Liver (tissue), 9 donors: ENCODE data around the gene DGKE. TPM values are rescaled to one million over a fixed set of nuclear protein-coding genes. Genes with fewer than 3 reads are reported as not detected.

Source experiments
- DNase-seq: peaks from one replicate; pipeline ENCODE4 v3.0.0-alpha.2; 2017; ENCODE audit warnings: low spot score
- H3K27ac ChIP-seq, 2 donors: one replicate each; pipeline ENCODE4 v1.7.0; 2013; ENCODE audit warnings: inconsistent platforms in 2 of 2, low read length in 2 of 2, control low read depth in 1 of 2, low read depth in 1 of 2, mild to moderate bottlenecking in 1 of 2
- H3K27me3 ChIP-seq, 4 donors: one replicate each; pipeline versions ENCODE4 v1.6.1 to v1.7.0; 2013; ENCODE audit warnings: low read length in 3 of 4, inconsistent platforms in 1 of 4, mild to moderate bottlenecking in 1 of 4, moderate library complexity in 1 of 4; ENCODE audit not compliant: control insufficient read depth in 4 of 4, insufficient read depth in 4 of 4
- H3K36me3 ChIP-seq, 4 donors: one replicate each; pipeline versions ENCODE4 v1.6.1 to v1.7.0; 2013; ENCODE audit warnings: low read length in 3 of 4, mild to moderate bottlenecking in 3 of 4, low read depth in 1 of 4, moderate library complexity in 1 of 4; ENCODE audit not compliant: control insufficient read depth in 4 of 4, insufficient read depth in 3 of 4
- H3K4me1 ChIP-seq, 4 donors: one replicate each; pipeline versions ENCODE4 v1.6.1 to v1.7.0; 2013; ENCODE audit warnings: low read length in 3 of 4, mild to moderate bottlenecking in 3 of 4, moderate library complexity in 1 of 4; ENCODE audit not compliant: control insufficient read depth in 4 of 4, insufficient read depth in 4 of 4
- H3K4me3 ChIP-seq, 3 donors: one replicate each; pipeline versions ENCODE4 v1.6.1 to v1.7.0; 2013; ENCODE audit warnings: low read length in 3 of 3, control low read depth in 1 of 3, low read depth in 1 of 3, mild to moderate bottlenecking in 1 of 3
- H3K9ac ChIP-seq, 2 donors: one replicate each; pipeline ENCODE4 v1.7.0; 2013; ENCODE audit warnings: low read length in 2 of 2, mild to moderate bottlenecking in 2 of 2, moderate library complexity in 2 of 2, control low read depth in 1 of 2, low read depth in 1 of 2
- H3K9me3 ChIP-seq, 4 donors: one replicate each; pipeline versions ENCODE4 v1.6.1 to v1.7.0; 2013; ENCODE audit warnings: low read length in 3 of 4; ENCODE audit not compliant: control insufficient read depth in 4 of 4
- EGR1 ChIP-seq, 2 donors: IDR thresholded peaks; 2 replicates each; pipeline ENCODE4 v1.6.1; 2016 to 2018; ENCODE audit warnings: antibody characterized with exemption in 2 of 2, low read depth in 2 of 2
- FOXA1 ChIP-seq: IDR thresholded peaks from 2 replicates; pipeline ENCODE4 v1.6.1; 2016; ENCODE audit warnings: antibody characterized with exemption
- FOXA2 ChIP-seq: IDR thresholded peaks from 2 replicates; pipeline ENCODE4 v1.6.1; 2016; ENCODE audit warnings: antibody characterized with exemption
- GABPA ChIP-seq, 2 donors: IDR thresholded peaks in 1 of 2; conservative IDR thresholded peaks in 1 of 2; 2 replicates each; pipeline ENCODE4 v1.6.1; 2016; ENCODE audit warnings: antibody characterized with exemption in 2 of 2, mild to moderate bottlenecking in 1 of 2, moderate library complexity in 1 of 2
- HNF4A ChIP-seq, 2 donors: conservative IDR thresholded peaks; 2 replicates each; pipeline ENCODE4 v1.6.1; 2016; ENCODE audit warnings: antibody characterized with exemption in 2 of 2, mild to moderate bottlenecking in 2 of 2
- HNF4G ChIP-seq: IDR thresholded peaks from 2 replicates; pipeline ENCODE4 v1.6.1; 2016; ENCODE audit warnings: antibody characterized with exemption
- JUND ChIP-seq, 2 donors: IDR thresholded peaks; 2 replicates each; pipeline ENCODE4 v1.6.1; 2016; ENCODE audit warnings: antibody characterized with exemption in 2 of 2
- NR2F2 ChIP-seq: IDR thresholded peaks from 2 replicates; pipeline ENCODE4 v1.6.1; 2016; ENCODE audit warnings: antibody characterized with exemption
- RAD21 ChIP-seq, 2 donors: IDR thresholded peaks; 2 replicates each; pipeline ENCODE4 v1.6.1; 2016; ENCODE audit warnings: antibody characterized with exemption in 2 of 2, mild to moderate bottlenecking in 2 of 2
- RXRA ChIP-seq, 2 donors: IDR thresholded peaks; 2 replicates each; pipeline ENCODE4 v1.6.1; 2017 to 2018; ENCODE audit warnings: antibody characterized with exemption in 2 of 2, mild to moderate bottlenecking in 1 of 2
- SP1 ChIP-seq: IDR thresholded peaks from 2 replicates; pipeline ENCODE4 v1.6.1; 2018; ENCODE audit warnings: antibody characterized with exemption, mild to moderate bottlenecking
- TAF1 ChIP-seq: conservative IDR thresholded peaks from 2 replicates; pipeline ENCODE4 v1.6.1; 2016; ENCODE audit warnings: antibody characterized with exemption, mild to moderate bottlenecking
- YY1 ChIP-seq: IDR thresholded peaks from 2 replicates; pipeline ENCODE4 v1.6.1; 2016; ENCODE audit warnings: antibody characterized with exemption, mild to moderate bottlenecking
- ZBTB33 ChIP-seq: IDR thresholded peaks from 2 replicates; pipeline ENCODE4 v1.6.1; 2016; ENCODE audit warnings: antibody characterized with exemption
- WGBS: extraction: QIAGEN DNeasy Blood & Tissue Kit; methylation state at CpG from one replicate; pipeline ENCODE4 v1.1.7; 2013; 5-methylcytosine and 5-hydroxymethylcytosine counted together
- polyA plus RNA-seq, 2 donors: library from polyadenylated mRNA; stranded (reverse) in 1 of 2; unstranded in 1 of 2; fragments of 200-250 nt in 1 of 2; fragments of >200 nt in 1 of 2; fragmentation: Nextera tagmentation in 1 of 2; extraction: Ambion mirVana in 1 of 2; gene quantifications; one replicate each; pipeline versions ENCODE4 v1.2.1 to v1.2.3, GENCODE V29; 2013 to 2015
- total RNA-seq, 2 donors: library from RNA; depleted of rRNA; stranded (reverse); fragments of >200 nt; gene quantifications; one replicate each; pipeline ENCODE4 v1.2.3, GENCODE V29; 2014
- TF ChIP-seq, protein P1 (sequence below): IDR thresholded peaks from 2 replicates; pipeline ENCODE4 v1.6.1; 2016; ENCODE audit warnings: antibody characterized with exemption
- TF ChIP-seq, protein P2 (sequence below): IDR thresholded peaks from 2 replicates; pipeline ENCODE4 v1.6.1; 2016; ENCODE audit warnings: antibody characterized with exemption
- TF ChIP-seq, protein P3 (sequence below): IDR thresholded peaks from 2 replicates; pipeline ENCODE4 v1.6.1; 2016; ENCODE audit warnings: antibody characterized with exemption, mild to moderate bottlenecking
- TF ChIP-seq, protein P4 (sequence below): fragments of 150-350 bp; IDR thresholded peaks from 2 replicates; pipeline ENCODE4 v1.5.1; 2017; ENCODE audit warnings: improper control_type of control experiment, low read depth, low read length; ENCODE audit not compliant: missing input control
- donor health status: healthy.
- donor health status: healthy.
- donor health status: healthy.
- donor health status: healthy.
- donor health status: healthy.

Gene DGKE
- total and polyA plus RNA-seq, 4 donors = 1.0 to 5.9 (median 2.8) TPM

GRCh38 chr17:56910509-56911235 lies 76.7 kb downstream of the DGKE start:
- WGBS = 66% methylated on average over 7 of the region's 7 CpGs
- H3K27ac ChIP-seq = peak overlapping the region; percentile 67 to 75
- peak overlapping the region in 1 of 2 donors; percentile 19 for H3K9ac ChIP-seq
- H3K27me3 ChIP-seq = no peaks in the 10 kb centered on the region
- H3K36me3 ChIP-seq = peaks cover 2 to 25% (median 21%) of the 10 kb centered on the region in 4 donors
- peaks cover 3 to 54% (median 45%) of the 10 kb centered on the region in 4 donors for H3K4me1 ChIP-seq
- no peak for DNase-seq
- H3K4me3 ChIP-seq = peak overlapping the region; percentile 11 to 12 (median 11)
- peak; percentile 3 to 11 for TF ChIP-seq RXRA (IDR thresholded peaks at IDR 0.05)
- TF ChIP-seq, protein P1, sequence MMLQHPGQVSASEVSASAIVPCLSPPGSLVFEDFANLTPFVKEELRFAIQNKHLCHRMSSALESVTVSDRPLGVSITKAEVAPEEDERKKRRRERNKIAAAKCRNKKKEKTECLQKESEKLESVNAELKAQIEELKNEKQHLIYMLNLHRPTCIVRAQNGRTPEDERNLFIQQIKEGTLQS = no peak
- no peaks in the 10 kb centered on the region for H3K9me3 ChIP-seq

GRCh38 chr17:56912105-56912999 lies 78.4 kb downstream of the DGKE start:
- Histone ChIP-seq H3K4me1 (peaks cover 3 to 56% (median 48%) of the 10 kb centered on the region in 4 donors), H3K27ac (peak overlapping the region; percentile 98 to 100), H3K27me3 (no peaks in the 10 kb centered on the region), H3K9me3 (no peaks in the 10 kb centered on the region), H3K4me3 (peak overlapping the region; percentile 94 to 98 (median 97)), H3K9ac (peak overlapping the region; percentile 92), H3K36me3 (peaks cover 2 to 12% (median 7%) of the 10 kb centered on the region in 4 donors)
- peak; percentile 39 for DNase-seq
- TF ChIP-seq RAD21 (IDR thresholded peaks at IDR 0.05) (peak; percentile 19 to 31), SP1 (peak; percentile 79), FOXA1 (peak; percentile 60), EGR1 (IDR thresholded peaks at IDR 0.05; ENCODE audit: low read depth in 2 of 2) (peak in 1 of 2 donors; percentile 62), NR2F2 (peak; percentile 85), GABPA (IDR thresholded peaks at IDR 0.05 in 1 of 2, conservative IDR thresholded peaks at IDR 0.05 in 1 of 2) (peak in 1 of 2 donors; percentile 34), YY1 (peak; percentile 92), RXRA (IDR thresholded peaks at IDR 0.05) (peak; percentile 91 to 94), HNF4G (peak; percentile 66), ZBTB33 (peak; percentile 82), FOXA2 (peak; percentile 13), JUND (IDR thresholded peaks at IDR 0.05) (peak; percentile 54 to 60), HNF4A (conservative IDR thresholded peaks at IDR 0.05) (peak; percentile 94 to 97), TAF1 (peak; percentile 41)
- TF ChIP-seq, protein P2, sequence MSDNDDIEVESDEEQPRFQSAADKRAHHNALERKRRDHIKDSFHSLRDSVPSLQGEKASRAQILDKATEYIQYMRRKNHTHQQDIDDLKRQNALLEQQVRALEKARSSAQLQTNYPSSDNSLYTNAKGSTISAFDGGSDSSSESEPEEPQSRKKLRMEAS = peak; percentile 97
- TF ChIP-seq, protein P3, sequence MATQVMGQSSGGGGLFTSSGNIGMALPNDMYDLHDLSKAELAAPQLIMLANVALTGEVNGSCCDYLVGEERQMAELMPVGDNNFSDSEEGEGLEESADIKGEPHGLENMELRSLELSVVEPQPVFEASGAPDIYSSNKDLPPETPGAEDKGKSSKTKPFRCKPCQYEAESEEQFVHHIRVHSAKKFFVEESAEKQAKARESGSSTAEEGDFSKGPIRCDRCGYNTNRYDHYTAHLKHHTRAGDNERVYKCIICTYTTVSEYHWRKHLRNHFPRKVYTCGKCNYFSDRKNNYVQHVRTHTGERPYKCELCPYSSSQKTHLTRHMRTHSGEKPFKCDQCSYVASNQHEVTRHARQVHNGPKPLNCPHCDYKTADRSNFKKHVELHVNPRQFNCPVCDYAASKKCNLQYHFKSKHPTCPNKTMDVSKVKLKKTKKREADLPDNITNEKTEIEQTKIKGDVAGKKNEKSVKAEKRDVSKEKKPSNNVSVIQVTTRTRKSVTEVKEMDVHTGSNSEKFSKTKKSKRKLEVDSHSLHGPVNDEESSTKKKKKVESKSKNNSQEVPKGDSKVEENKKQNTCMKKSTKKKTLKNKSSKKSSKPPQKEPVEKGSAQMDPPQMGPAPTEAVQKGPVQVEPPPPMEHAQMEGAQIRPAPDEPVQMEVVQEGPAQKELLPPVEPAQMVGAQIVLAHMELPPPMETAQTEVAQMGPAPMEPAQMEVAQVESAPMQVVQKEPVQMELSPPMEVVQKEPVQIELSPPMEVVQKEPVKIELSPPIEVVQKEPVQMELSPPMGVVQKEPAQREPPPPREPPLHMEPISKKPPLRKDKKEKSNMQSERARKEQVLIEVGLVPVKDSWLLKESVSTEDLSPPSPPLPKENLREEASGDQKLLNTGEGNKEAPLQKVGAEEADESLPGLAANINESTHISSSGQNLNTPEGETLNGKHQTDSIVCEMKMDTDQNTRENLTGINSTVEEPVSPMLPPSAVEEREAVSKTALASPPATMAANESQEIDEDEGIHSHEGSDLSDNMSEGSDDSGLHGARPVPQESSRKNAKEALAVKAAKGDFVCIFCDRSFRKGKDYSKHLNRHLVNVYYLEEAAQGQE = peak; percentile 31
- TF ChIP-seq, protein P4, sequence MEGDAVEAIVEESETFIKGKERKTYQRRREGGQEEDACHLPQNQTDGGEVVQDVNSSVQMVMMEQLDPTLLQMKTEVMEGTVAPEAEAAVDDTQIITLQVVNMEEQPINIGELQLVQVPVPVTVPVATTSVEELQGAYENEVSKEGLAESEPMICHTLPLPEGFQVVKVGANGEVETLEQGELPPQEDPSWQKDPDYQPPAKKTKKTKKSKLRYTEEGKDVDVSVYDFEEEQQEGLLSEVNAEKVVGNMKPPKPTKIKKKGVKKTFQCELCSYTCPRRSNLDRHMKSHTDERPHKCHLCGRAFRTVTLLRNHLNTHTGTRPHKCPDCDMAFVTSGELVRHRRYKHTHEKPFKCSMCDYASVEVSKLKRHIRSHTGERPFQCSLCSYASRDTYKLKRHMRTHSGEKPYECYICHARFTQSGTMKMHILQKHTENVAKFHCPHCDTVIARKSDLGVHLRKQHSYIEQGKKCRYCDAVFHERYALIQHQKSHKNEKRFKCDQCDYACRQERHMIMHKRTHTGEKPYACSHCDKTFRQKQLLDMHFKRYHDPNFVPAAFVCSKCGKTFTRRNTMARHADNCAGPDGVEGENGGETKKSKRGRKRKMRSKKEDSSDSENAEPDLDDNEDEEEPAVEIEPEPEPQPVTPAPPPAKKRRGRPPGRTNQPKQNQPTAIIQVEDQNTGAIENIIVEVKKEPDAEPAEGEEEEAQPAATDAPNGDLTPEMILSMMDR = no peak
- TF ChIP-seq, protein P1 = peak; percentile 32
- 9% methylated on average over 21 of the region's 21 CpGs for WGBS
